CD14-positive monocyte (primary cell): ENCODE measurements around the gene RAC3. TPM values are rescaled to one million over a fixed set of nuclear protein-coding genes. Genes with fewer than 3 reads are reported as not detected.

Experiments
- DNase-seq, 3 donors: peaks; one replicate each; pipeline ENCODE4 v3.0.0-alpha.2; 2011 to 2022
- H2AFZ ChIP-seq: 2 replicates; pipeline ENCODE4 v1.6.0; 2012; ENCODE audit warnings: mild to moderate bottlenecking, low read depth, low read length, inconsistent platforms; ENCODE audit not compliant: insufficient read depth, poor library complexity, severe bottlenecking
- H3K27ac ChIP-seq, 2 donors: 1 replicate in 1 of 2; 2 replicates in 1 of 2; pipeline ENCODE4 v1.5.1; 2012 to 2013; ENCODE audit warnings: low read length in 2 of 2, control low read depth in 1 of 2, inconsistent platforms in 1 of 2, low read depth in 1 of 2, mild to moderate bottlenecking in 1 of 2
- H3K27me3 ChIP-seq, 2 donors: one replicate each; pipeline versions ENCODE4 v1.6.0 to v1.6.1; 2011 to 2013; ENCODE audit warnings: low read length in 2 of 2; ENCODE audit not compliant: control insufficient read depth in 2 of 2, insufficient read depth in 2 of 2
- H3K36me3 ChIP-seq, 2 donors: replicated peaks in 1 of 2; 1 replicate in 1 of 2; 2 replicates in 1 of 2; pipeline versions ENCODE4 v1.5.1 to v1.6.1; 2012 to 2013; ENCODE audit warnings: low read length in 2 of 2, control low read depth in 1 of 2, inconsistent platforms in 1 of 2, mild to moderate bottlenecking in 1 of 2; ENCODE audit not compliant: insufficient read depth in 2 of 2, control insufficient read depth in 1 of 2
- H3K4me1 ChIP-seq, 2 donors: 1 replicate in 1 of 2; 2 replicates in 1 of 2; pipeline versions ENCODE4 v1.5.1 to v1.6.1; 2012 to 2013; ENCODE audit warnings: low read length in 2 of 2, control low read depth in 1 of 2, inconsistent platforms in 1 of 2, mild to moderate bottlenecking in 1 of 2, moderate library complexity in 1 of 2; ENCODE audit not compliant: insufficient read depth in 2 of 2, control insufficient read depth in 1 of 2
- H3K4me2 ChIP-seq: replicated peaks from 2 replicates; pipeline ENCODE3; 2012; ENCODE audit warnings: low read length, moderate library complexity, mild to moderate bottlenecking; ENCODE audit not compliant: poor library complexity, severe bottlenecking; ENCODE audit errors: extremely low read depth
- H3K4me3 ChIP-seq, 3 experiments: fragments of 200-600 bp in 1 of 3; sonication (generic) in 1 of 3; replicated peaks in 1 of 3; 1 replicate in 2 of 3; 2 replicates in 1 of 3; pipeline ENCODE4 v1.5.1; 2011 to 2013; ENCODE audit warnings: low read length in 3 of 3, mild to moderate bottlenecking in 3 of 3, control low read depth in 2 of 3, low read depth in 2 of 3, inconsistent platforms in 1 of 3, moderate library complexity in 1 of 3
- H3K79me2 ChIP-seq: 2 replicates; pipeline ENCODE4 v1.6.0; 2012; ENCODE audit warnings: mild to moderate bottlenecking, control low read depth, inconsistent platforms, low read length, moderate library complexity; ENCODE audit not compliant: insufficient read depth
- H3K9ac ChIP-seq: 2 replicates; pipeline ENCODE4 v1.6.0; 2017; ENCODE audit warnings: low read length, mild to moderate bottlenecking; ENCODE audit not compliant: insufficient read depth, poor library complexity, severe bottlenecking
- H3K9me3 ChIP-seq, 2 donors: replicated peaks in 1 of 2; 1 replicate in 1 of 2; 2 replicates in 1 of 2; pipeline versions ENCODE4 v1.5.1 to v1.6.1; 2012 to 2013; ENCODE audit warnings: low read length in 2 of 2, control low read depth in 1 of 2; ENCODE audit not compliant: control insufficient read depth in 1 of 2, insufficient read depth in 1 of 2
- H4K20me1 ChIP-seq: 2 replicates; pipeline ENCODE4 v1.6.0; 2012; ENCODE audit warnings: mild to moderate bottlenecking, low read length, control low read depth, moderate library complexity; ENCODE audit not compliant: insufficient read depth
- H3K27ac Mint-ChIP-seq, 7 donors: one replicate each; pipeline ENCODE4 v1.8.0; 2020; ENCODE audit warnings: mild to moderate bottlenecking in 7 of 7, mixed read lengths in 7 of 7, moderate library complexity in 6 of 7, inconsistent platforms in 2 of 7
- H3K27me3 Mint-ChIP-seq, 3 donors: one replicate each; pipeline ENCODE4 v1.8.0; 2021 to 2022; ENCODE audit warnings: low read depth in 3 of 3, mild to moderate bottlenecking in 3 of 3, mixed read lengths in 3 of 3, moderate library complexity in 3 of 3, inconsistent platforms in 1 of 3
- H3K36me3 Mint-ChIP-seq, 2 donors: one replicate each; pipeline ENCODE4 v1.8.0; 2020; ENCODE audit warnings: mixed read lengths in 2 of 2, inconsistent platforms in 1 of 2, mild to moderate bottlenecking in 1 of 2
- H3K4me1 Mint-ChIP-seq: one replicate; pipeline ENCODE4 v1.8.0; 2020; ENCODE audit warnings: mild to moderate bottlenecking, mixed read lengths
- H3K4me3 Mint-ChIP-seq, 2 donors: one replicate each; pipeline ENCODE4 v1.8.0; 2020; ENCODE audit warnings: mild to moderate bottlenecking in 2 of 2, mixed read lengths in 2 of 2, moderate library complexity in 1 of 2
- H3K9me3 Mint-ChIP-seq, 7 donors: one replicate each; pipeline ENCODE4 v1.8.0; 2020 to 2022; ENCODE audit warnings: mixed read lengths in 7 of 7, mild to moderate bottlenecking in 6 of 7, moderate library complexity in 6 of 7, inconsistent platforms in 2 of 7
- CTCF ChIP-seq: fragments of 200-600 bp; IDR thresholded peaks from one replicate; pipeline ENCODE4 v1.8.0; 2022; ENCODE audit warnings: antibody characterized with exemption, mild to moderate bottlenecking
- WGBS: methylation state at CpG from one replicate; pipeline ENCODE4 v1.1.5; 2013; ENCODE audit warnings: missing lambda C conversion rate; ENCODE audit not compliant: insufficient coverage; 5-methylcytosine and 5-hydroxymethylcytosine counted together
- intact Hi-C, 2 donors: fragments of 100-400 bp; cut with micrococcal nuclease; formaldehyde crosslinking; loops; one replicate each; pipeline versions ENCODE4 v1.15.0 to v1.15.1; 2023
- polyA plus RNA-seq, 3 donors: library from polyadenylated mRNA; depleted of rRNA in 1 of 3; unstranded in 2 of 3; stranded (reverse) in 1 of 3; fragments of 300-500 nt in 2 of 3; fragments of >200 nt in 1 of 3; fragmentation: Illumina TruSeq in 2 of 3; gene quantifications; 1 replicate in 2 of 3; 2 replicates in 1 of 3; pipeline ENCODE4 v1.2.3, GENCODE V29; 2012 to 2021

RAC3 gene
- polyA plus RNA-seq, 3 donors, result 1.8 TPM; not detected in 2

- Histone ChIP-seq H3K9ac (no peak overlapping the region), H3K79me2 (peaks cover 10% of the 10 kb centered on the region), H2AFZ (no peak overlapping the region), H3K4me1 (peaks cover 10 to 17% of the 10 kb centered on the region in 2 donors), H3K36me3 (peaks cover 85 to 87% of the 10 kb centered on the region in 2 donors), H3K27ac (no peak overlapping the region), H4K20me1 (peaks cover 10% of the 10 kb centered on the region), H3K4me2 (no peak overlapping the region), H3K9me3 (no peaks in the 10 kb centered on the region), H3K4me3 (no peak overlapping the region), H3K27me3 (no peaks in the 10 kb centered on the region)
- Mint-ChIP-seq H3K4me1 (peaks cover 15% of the 10 kb centered on the region), H3K9me3 (no peaks in the 10 kb centered on the region), H3K36me3 (peaks cover 30 to 63% of the 10 kb centered on the region in 2 donors), H3K27ac (peak overlapping the region in 1 of 7 donors; percentile 75), H3K4me3 (no peak overlapping the region), H3K27me3 (no peaks in the 10 kb centered on the region)
- no peak for TF ChIP-seq CTCF
- WGBS, result 94% methylated on average over 10 of the region's 16 CpGs
- DNase-seq, result no peak
- intact Hi-C loops, result no loop called here
These were observed 28.5 kb downstream of the RAC3 start for GRCh38 chr17:82060001-82060380.

GRCh38 chr17:82060614-82061013, 29.1 kb downstream of the RAC3 start:
- no peak overlapping the region for H3K4me3 Mint-ChIP-seq
- H3K36me3 Mint-ChIP-seq, result peaks cover 27 to 59% of the 10 kb centered on the region in 2 donors
- Histone ChIP-seq H4K20me1 (peaks cover 12% of the 10 kb centered on the region), H3K9me3 (no peaks in the 10 kb centered on the region), H3K27me3 (no peaks in the 10 kb centered on the region), H3K79me2 (peaks cover 14% of the 10 kb centered on the region), H3K36me3 (peaks cover 81% of the 10 kb centered on the region in 2 donors), H2AFZ (no peak overlapping the region), H3K9ac (no peak overlapping the region), H3K27ac (no peak overlapping the region), H3K4me1 (peaks cover 13 to 20% of the 10 kb centered on the region in 2 donors), H3K4me2 (no peak overlapping the region), H3K4me3 (no peak overlapping the region)
- H3K4me1 Mint-ChIP-seq, result peaks cover 15% of the 10 kb centered on the region
- 92% methylated on average over 14 of the region's 14 CpGs for WGBS
- no peak for TF ChIP-seq CTCF
- H3K27ac Mint-ChIP-seq, result no peak overlapping the region
- no peaks in the 10 kb centered on the region for H3K9me3 Mint-ChIP-seq
- no peaks in the 10 kb centered on the region for H3K27me3 Mint-ChIP-seq
- intact Hi-C loops, result no loop called here
- no peak for DNase-seq
